SKM-1 treated with dmso at 0.1 percent for 144 hours (cell line): Measurements from ENCODE around the gene ECI2.
"Not testable (repeated sequence)": the region's sequence is repeated elsewhere in the genome, so short reads cannot be mapped to it uniquely, and the experiment has no call there.

Experiments used
- DNase-seq: peaks from one replicate; lab custom pipeline; 2025; ENCODE audit not compliant: unreplicated experiment; lab: John Stamatoyannopoulos, UW

ECI2 gene

DNA sequence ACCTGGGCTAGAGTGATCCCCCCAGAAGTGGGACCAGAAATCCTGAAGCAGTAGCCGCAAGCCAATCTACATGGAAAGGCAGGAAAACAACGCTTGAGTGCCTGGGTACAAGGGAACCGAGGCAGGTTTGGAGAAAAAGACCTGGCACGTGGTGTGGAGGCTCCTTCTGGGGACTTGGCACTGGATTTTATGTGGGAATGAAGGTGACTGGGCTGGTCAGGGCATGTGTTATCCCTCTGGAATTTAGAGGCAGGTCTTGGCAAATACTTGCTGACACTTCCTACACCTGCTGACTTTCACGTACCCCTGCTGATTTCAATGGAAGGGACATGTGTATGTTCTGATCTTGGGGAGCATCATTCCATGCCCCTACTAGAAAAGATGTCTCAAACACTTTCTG is 31.4 kb downstream of the ECI2 start:
- DNase-seq = no peak

DNA sequence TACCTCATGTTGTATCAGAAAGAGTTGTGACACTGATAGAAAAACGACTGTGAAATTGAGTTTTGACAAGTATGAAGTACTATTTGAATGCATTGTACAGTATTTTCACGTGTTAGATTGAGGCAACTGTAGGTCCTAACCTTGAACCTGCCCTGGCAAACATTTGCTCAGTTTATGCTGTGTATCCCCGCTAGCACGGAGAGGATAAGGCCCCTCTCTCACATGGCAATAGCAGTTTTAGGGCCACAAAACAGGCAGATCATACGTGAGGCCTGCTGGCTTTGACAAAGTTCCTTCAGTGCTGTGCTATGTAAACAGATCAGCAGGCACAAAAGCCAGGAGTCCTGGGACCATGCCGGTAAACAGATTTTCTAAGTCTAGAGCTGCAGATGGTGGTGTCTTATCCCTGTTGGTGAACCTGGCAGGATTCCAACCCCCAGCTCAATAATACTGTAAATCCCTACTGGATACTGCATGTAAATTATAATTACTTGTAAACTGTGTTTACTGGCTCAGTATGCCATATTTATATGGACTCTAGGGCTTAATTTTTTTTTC is 32.6 kb downstream of the ECI2 start:
- DNase-seq = no peak

DNA sequence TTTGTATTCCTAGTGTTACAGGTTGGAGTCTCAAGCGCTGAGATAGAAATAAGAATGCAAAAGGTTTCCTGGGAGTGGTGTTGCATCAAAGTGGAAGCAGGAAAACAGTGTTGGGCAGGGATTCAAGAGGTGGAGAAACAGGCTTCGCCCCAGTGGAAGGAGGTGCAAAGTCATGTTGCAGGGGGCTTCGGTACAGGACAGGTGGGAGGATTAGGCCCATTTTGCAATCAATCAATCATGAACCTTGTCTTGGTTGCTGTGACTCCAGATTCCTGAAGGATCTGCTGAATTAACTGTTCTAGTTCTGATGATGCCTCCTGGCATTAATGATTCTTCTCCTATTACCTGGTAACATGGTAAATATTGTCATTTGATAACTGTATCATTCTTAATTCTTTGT is 34.1 kb downstream of the ECI2 start:
- DNase-seq = no peak

DNA sequence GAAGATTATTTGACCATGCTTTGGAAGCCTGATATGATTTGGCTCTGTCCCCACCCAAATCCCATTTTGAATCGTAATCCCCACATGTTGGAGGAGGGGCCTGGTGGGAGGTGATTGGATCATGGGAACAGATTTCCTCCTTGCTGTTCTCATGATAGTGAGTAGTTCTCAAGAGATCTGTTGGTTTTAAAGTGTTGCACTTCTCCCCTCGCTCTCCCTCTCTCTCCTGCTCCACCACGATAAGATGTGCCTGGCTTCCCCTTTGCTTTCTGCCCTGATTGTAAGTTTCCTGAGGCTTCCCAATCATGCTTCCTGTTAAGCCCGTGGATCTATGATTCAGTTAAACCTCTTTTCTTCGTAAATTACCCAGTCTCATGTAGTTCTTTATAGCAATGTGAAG is 34.7 kb downstream of the ECI2 start:
- no peak for DNase-seq

DNA sequence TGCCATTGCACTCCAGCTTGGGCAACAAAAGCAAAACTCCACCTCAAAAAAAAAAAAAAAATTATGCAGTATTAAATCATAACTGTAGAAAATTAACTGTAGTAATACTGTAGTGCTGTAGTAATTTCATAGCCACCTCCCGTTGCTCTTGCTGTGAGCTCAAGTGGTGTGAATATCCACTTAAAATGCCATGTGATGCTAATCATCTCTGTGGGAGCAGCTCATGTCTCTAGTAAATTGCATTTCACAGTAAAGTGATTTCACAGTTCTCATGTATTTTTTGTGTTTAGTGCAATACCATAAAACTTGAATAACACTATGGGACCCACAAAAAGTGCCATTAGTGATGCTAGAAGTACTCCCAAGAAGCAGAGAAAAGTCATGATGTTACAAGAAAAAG is 42.1 kb downstream of the ECI2 start:
- no peak for DNase-seq

DNA sequence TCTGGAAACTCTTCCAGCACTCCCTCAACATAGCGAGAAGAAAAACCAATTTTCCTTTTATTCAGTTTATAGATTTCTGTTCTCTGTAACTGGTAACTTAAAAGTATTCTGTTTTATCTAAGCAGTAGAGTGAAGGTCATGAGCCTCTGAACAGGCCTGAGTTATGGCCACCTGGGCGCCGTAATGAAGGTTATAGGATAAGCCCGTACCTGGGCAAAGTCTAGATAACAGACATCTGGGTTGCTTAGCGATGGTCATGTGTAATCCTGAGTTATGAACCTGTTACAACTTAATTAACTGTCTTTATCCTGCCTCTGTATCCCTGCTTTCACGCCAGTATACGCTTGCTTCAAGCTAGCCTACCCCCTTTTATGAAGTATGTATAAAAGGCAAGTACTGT is 43.4 kb downstream of the ECI2 start:
- DNase-seq = no peak

DNA sequence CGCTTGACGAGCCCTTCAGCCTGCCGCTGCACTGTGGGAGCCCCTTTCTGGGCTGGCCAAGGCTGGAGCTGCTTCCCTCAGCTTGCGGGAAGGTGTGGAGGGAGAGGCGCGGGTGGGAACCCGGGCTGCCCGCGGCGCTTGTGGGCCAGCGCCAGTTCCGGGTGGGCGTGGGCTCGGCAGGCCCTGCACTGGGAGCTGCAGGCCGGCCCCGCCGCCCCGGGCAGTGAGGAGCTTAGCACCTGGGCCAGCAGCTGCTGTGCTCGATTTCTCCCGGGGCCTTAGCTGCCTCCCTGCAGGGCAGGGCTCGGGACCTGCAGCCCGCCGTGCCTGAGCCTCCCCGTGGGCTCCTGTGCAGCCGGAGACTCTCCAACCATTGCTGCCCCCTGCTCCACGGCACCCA is 45.3 kb downstream of the ECI2 start:
- not testable (repeated sequence) for DNase-seq

DNA sequence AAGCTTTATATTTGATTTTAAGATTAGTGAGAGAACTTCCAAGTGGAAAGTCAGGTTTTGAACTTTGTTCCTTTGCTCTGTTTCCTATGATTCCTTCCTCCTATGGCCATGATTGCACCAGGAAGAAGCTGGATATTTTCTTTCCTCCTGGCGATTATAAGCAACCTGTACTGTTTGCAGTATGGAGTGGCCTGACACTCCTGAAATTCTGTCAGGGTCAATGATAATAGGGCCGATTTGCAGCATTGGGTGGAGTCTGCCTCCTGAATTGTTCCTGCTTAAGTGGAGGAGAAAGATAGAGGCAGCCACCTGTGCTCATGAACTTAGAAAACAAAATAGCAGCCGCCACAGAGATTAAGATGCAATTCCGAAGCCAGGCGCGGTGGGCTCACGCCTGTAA is 46.7 kb downstream of the ECI2 start:
- no peak for DNase-seq

DNA sequence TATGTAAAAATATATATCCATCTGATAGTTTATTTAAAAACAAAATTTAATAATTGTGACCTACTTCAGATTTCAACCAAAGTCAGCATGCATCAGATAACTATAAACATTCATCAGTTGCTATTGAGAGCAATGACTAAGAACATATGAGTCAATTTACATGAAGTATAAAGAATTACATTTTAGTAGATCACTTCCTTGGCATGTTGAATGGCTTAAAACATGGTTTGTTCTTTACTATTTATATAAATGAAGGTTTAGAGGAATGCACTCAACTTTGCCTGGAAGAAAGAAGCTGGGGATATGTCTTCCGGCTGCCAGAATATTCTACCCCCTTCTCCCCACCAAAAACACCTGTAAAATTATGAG is 50.1 kb downstream of the ECI2 start:
- no peak for DNase-seq

DNA sequence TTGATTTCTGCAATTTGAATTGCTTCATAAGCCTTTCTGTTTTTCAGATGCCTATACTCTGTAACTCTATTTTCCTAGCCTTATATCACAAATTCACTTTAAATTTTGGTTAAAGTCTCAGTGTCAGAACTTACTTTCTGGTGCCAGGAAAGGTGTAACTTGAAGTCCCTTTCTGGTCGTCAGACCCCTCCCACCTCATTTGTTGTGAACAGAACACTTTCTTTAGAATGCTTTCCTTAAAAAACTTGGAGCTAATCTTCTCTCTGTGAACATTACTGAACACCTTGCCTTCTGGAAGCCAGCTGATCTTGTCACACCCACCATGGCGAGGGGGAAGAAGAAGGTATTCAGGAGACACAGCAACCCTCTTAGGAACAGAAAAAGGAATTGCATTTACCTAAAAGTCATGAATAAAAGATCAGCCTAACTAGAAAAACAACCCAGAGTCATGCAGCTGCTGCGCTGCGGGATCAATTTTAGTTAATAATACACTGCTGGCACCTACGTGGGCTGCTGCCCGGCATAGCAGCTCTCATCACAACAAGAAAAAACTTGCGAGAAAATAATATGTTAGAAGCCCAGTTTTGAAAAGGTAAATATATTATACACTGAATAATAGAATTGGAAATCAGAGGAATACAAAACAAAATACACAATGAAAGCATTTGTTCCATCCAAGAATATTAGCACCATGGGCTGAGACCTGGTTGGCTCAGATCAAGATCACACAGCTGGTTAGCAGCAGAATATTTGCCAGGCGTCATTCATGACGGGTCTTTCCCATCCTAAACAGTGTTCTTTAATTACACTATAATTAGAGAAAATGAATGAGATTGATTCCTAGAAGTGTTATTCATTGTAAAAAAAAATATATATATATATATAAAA is 50.7 kb downstream of the ECI2 start:
- DNase-seq = no peak

DNA sequence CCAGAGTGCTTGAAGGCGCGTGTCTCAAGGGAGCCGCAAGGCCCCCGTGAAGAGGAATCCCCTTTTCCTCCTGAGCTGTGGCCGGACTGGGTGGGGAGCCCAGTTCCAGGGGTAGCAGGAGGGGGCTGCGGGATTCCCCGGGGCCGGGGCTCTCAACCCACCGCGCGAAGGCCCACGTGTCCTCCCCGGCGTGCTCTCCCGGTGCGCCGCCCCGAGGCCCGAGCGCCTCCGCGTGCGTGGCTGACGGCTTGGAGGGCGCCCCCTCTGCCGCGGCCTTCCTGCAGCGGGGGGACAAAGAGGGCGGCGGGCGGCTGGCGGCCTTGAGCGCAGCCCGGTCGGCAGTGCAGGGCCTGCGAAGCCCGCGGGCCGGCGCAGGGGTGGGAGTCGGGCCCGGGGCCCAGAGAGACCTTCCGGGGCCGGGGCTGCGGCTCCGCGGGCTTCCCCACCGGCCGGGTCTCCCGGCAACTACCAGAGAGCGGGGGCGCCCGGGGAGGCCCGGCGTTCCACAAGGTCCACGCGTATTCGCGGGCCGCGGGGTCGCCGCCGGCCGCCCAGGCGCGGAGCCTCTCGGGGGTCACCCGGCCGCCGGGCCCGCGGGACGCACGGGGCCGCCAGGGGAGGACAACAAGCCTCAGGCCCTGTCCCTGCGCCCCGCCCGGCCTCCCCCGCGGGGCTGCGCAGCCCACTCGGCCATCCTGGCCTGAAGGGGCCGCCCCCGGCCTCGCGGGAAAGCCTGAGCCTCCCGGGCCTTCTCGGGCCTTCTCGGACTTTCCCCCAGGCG is 56.5 kb downstream of the ECI2 start, which contains the start of gene FAM217A:
TSS of gene FAM217A (minus strand) at position 447 of the 781 bp plus-strand sequence. CDS start 1,723 bp downstream, outside the sequence.
- DNase-seq = no peak

DNA sequence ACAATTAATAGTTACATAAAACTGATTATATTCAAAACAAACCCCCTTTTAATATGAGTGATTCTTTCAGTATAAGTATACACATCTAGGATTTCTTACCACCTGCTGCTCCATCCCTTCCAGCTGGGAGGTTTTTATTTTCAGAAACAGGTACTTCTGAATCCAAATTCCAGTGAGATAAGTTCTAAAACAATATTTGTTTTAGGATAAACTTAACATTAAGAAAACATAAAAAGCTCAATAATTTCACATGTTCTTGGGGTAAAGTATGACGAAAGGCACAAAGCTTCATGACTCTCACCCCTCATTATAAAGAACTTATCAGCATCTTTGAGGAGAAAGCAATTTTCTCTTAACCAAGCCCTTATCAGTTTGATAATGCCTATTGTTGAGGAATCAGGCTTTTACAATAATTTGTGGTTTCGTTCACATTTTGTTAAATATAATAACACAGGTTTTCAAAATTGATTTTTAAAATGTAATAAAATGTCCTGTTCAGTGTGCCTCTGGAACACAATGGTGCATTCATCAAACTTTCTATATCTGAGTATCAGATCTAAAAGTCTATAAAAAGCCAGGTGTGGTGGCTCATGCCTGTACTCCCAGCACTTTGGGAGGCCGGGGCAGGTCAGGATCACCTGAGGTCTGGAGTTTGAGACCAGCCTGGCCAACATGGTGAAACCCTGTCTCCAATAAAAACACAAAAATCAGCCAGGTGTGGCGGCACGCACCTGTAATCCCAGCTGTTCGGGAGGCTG is 60.7 kb downstream of the ECI2 start:
- no peak for DNase-seq

DNA sequence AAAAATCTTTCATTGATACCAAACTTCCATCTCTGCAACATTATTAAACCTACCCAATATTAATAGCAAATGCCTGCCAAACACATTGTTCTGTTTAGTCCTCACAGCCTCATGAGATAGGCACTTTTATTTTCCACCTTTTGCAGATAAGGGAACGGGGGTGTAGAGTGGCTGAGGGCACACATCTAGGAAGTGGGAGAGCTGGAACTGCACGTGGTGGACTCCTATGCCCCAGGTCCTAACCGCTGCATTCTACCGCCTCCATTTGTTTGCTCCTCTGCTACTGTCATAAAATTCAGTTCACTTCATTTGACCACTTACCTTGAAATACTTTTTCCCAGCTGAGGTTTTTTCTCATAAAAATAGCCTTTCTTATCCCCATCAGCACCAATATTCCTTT is 64.0 kb downstream of the ECI2 start:
- no peak for DNase-seq

DNA sequence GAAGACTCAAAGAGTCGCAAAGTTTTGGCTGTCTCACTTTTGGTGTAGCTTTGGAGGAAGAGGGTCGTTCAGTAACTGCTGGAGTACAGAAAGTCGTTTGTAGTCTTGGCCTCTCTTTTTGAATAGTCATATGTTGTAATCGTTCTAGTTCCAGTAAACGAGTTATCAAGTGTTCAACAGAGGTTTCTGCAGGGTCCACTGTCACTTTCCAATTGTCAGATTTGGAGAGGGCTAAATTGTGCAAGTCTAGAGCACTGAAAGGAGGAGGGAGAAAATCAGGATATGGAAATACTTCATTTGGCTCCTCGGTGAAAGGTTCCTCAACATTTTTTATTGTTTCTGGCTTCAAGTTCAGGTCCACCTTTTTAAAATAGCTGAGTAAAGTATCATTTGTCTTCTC is 66.2 kb downstream of the ECI2 start:
- DNase-seq = no peak

DNA sequence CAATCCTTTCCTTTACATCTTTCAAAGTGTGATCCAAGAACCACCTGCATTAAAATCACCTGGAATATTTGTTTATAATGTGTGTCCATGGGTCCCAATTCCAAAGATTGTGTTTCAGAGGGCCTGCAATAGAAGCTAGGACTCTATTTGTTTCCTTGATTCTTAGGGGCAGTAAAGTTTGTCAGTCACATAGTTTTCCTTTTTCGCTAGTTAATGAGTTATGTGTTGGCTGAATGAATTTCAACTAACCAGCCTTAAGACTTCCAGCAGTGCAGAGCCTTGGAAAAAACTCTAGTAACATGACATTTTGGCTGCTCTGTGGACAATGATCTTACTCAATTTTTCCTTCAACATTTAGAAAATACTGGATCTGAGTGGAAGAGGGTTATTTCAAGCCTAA is 67.7 kb downstream of the ECI2 start:
- DNase-seq = no peak

DNA sequence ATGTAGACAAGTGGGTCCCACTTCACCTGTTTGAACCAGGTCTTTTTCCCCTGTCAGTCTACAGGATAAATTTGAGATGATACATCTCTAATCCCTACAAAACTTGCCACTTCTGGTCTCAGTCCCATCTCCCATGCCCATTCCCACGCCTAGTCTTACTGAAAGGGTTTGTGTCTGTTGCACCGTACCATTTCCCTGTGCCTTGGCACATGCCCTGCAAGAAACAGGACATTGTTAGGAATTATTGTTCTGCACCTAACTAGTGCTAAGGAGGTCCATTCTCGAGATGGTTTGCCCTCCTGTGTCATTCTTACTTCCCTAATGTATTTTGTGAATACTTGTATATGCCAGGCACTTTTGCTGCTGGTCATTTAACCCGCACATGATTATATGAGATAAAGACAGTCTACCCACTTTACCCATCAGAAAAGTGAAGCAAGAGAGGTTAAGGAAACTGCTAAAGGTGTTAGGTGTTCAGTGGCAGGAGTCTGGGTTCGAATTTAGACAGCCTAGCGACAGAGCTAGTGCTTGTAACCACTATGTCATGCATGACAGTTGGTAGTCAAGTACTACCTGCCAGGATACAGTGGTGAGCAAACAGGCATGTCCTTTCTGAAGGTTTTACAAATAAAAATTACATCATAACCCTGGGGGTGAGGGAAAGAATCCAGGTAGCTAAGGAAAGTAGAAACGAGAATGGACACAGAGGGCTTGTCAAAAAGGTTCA is 69.2 kb downstream of the ECI2 start:
- DNase-seq = no peak
